Endothelial cell of umbilical vein (primary cell): ENCODE measurements around the gene MEF2D. TPM values are rescaled to one million over a fixed set of nuclear protein-coding genes. Genes with fewer than 3 reads are reported as not detected.

Experiments used
- BruUV-seq: library from RNA; stranded (reverse); fragments of 400-500 nt; replicated peaks from 2 replicates; lab custom pipeline; 2021; lab: Mats Ljungman, UMichigan
- CTCF ChIA-PET: fragments of 300-600, 350-600 bp; sonication (Branson Sonifier 250); formaldehyde crosslinking; loops from one replicate; lab custom pipeline; 2021; ENCODE audit warnings: antibody characterized with exemption, inconsistent platforms; lab: Charles Lee
- POLR2A ChIA-PET: fragments of 300-600, 350-600 bp; sonication (Branson Sonifier 250); formaldehyde crosslinking; loops from one replicate; lab custom pipeline; 2021; ENCODE audit warnings: antibody characterized with exemption, inconsistent platforms; lab: Charles Lee
- DNase-seq: peaks from one replicate; pipeline ENCODE4 v3.0.0-alpha.2; 2011; ENCODE audit warnings: low read depth, low spot score
- FAIRE-seq: peaks from 2 replicates; lab custom pipeline; 2011; peaks lifted over from hg19 to GRCh38; lab: Jason Lieb, UNC
- H2AFZ ChIP-seq: 2 replicates; pipeline ENCODE4 v1.6.0; 2012; ENCODE audit warnings: low read depth, low read length, control low read depth, inconsistent platforms
- H3K27ac ChIP-seq: 2 replicates; pipeline ENCODE4 v1.5.1; 2011; ENCODE audit warnings: low read depth, mild to moderate bottlenecking, control low read depth, low read length, moderate library complexity; ENCODE audit not compliant: insufficient read depth
- H3K27me3 ChIP-seq, 2 experiments: 2 replicates each; pipeline versions ENCODE4 v1.6.0 to v1.6.1; 2011; ENCODE audit warnings: low read length in 2 of 2, mixed read lengths in 1 of 2; ENCODE audit not compliant: control insufficient read depth in 2 of 2, insufficient read depth in 2 of 2
- H3K36me3 ChIP-seq, 2 experiments: 2 replicates in 1 of 2; 3 replicates in 1 of 2; pipeline ENCODE4 v1.5.1; 2011; ENCODE audit warnings: low read length in 2 of 2, mild to moderate bottlenecking in 1 of 2, moderate library complexity in 1 of 2; ENCODE audit not compliant: control insufficient read depth in 2 of 2, insufficient read depth in 2 of 2; ENCODE audit errors: extremely low read depth in 1 of 2
- H3K4me1 ChIP-seq: 3 replicates; pipeline ENCODE4 v1.5.1; 2011; ENCODE audit warnings: mild to moderate bottlenecking, low read length; ENCODE audit not compliant: control insufficient read depth, insufficient read depth; ENCODE audit errors: extremely low read depth
- H3K4me2 ChIP-seq: 2 replicates; pipeline ENCODE4 v1.6.1; 2011; ENCODE audit warnings: low read length, control low read depth, mixed read lengths; ENCODE audit not compliant: insufficient read depth
- H3K4me3 ChIP-seq, 3 experiments: fragments of 200-600 bp in 1 of 3; sonication (generic), shearing (Covaris generic) in 1 of 3; replicated peaks in 1 of 3; 2 replicates each; pipeline ENCODE4 v1.5.1; 2011 to 2016; ENCODE audit warnings: control low read depth in 3 of 3, low read length in 3 of 3, mild to moderate bottlenecking in 2 of 3, inconsistent platforms in 1 of 3, low read depth in 1 of 3, moderate library complexity in 1 of 3; ENCODE audit not compliant: insufficient read depth in 1 of 3
- H3K79me2 ChIP-seq: 2 replicates; pipeline ENCODE4 v1.6.0; 2012; ENCODE audit warnings: low read length, inconsistent platforms; ENCODE audit not compliant: control insufficient read depth, insufficient read depth
- H3K9ac ChIP-seq: replicated peaks from 2 replicates; pipeline ENCODE3; 2011; ENCODE audit warnings: low read length, control low read depth; ENCODE audit not compliant: insufficient read depth; ENCODE audit errors: extremely low read depth
- H3K9me1 ChIP-seq: replicated peaks from 3 replicates; pipeline ENCODE4 v1.6.0; 2011; ENCODE audit warnings: mild to moderate bottlenecking, low read length; ENCODE audit not compliant: control insufficient read depth, insufficient read depth; ENCODE audit errors: extremely low read depth
- H3K9me3 ChIP-seq: replicated peaks from 2 replicates; pipeline ENCODE4 v1.5.1; 2012; ENCODE audit warnings: low read length, inconsistent platforms; ENCODE audit not compliant: control insufficient read depth, insufficient read depth
- H4K20me1 ChIP-seq: replicated peaks from 2 replicates; pipeline ENCODE3; 2011; ENCODE audit warnings: mild to moderate bottlenecking, low read length; ENCODE audit not compliant: control insufficient read depth, insufficient read depth; ENCODE audit errors: extremely low read depth
- CTCF ChIP-seq, 2 donors: IDR thresholded peaks; 1 replicate in 1 of 2; 2 replicates in 1 of 2; pipeline ENCODE4 v1.5.1; 2011; ENCODE audit warnings: low read length in 2 of 2, mild to moderate bottlenecking in 2 of 2, moderate library complexity in 2 of 2, control low read depth in 1 of 2, inconsistent platforms in 1 of 2, low read depth in 1 of 2; ENCODE audit not compliant: insufficient read depth in 1 of 2; ENCODE audit errors: extremely low read depth in 1 of 2
- EZH2 ChIP-seq: IDR thresholded peaks from 2 replicates; pipeline ENCODE4 v1.6.1; 2012; ENCODE audit warnings: borderline replicate concordance, low read depth, mild to moderate bottlenecking, moderate library complexity, low read length, inconsistent platforms; ENCODE audit not compliant: severe bottlenecking
- GATA2 ChIP-seq: IDR thresholded peaks from 2 replicates; pipeline ENCODE4 v1.7.0; 2011; ENCODE audit warnings: low read depth, mild to moderate bottlenecking, moderate library complexity, mixed read lengths, low read length; ENCODE audit not compliant: insufficient read length, insufficient read depth
- JUN ChIP-seq: IDR thresholded peaks from 2 replicates; pipeline ENCODE4 v1.6.1; 2011; ENCODE audit warnings: borderline replicate concordance, low read depth; ENCODE audit not compliant: insufficient read length, insufficient read depth
- MAX ChIP-seq: IDR thresholded peaks from 2 replicates; pipeline ENCODE4 v1.6.1; 2011; ENCODE audit not compliant: insufficient read depth, insufficient read length
- MYC ChIP-seq: IDR thresholded peaks from one replicate; pipeline ENCODE4 v1.6.1; 2011; ENCODE audit warnings: mild to moderate bottlenecking, low read depth, low read length
- POLR2A ChIP-seq: IDR thresholded peaks from 2 replicates; pipeline ENCODE4 v1.6.1; 2012; ENCODE audit warnings: low read depth, mild to moderate bottlenecking, control low read depth, low read length
- POLR2AphosphoS5 ChIP-seq: IDR thresholded peaks from 2 replicates; pipeline ENCODE4 v1.6.1; 2012; ENCODE audit warnings: low read depth, mild to moderate bottlenecking, control low read depth, low read length, moderate library complexity; ENCODE audit not compliant: insufficient read depth
- dilution Hi-C: fragments of 300-500 bp; cut with MboI; formaldehyde crosslinking; loops from one replicate; pipeline ENCODE4 v1.15.0; 2019; ENCODE audit warnings: low sequenced_read_pairs; ENCODE audit not compliant: extremely low pct_ligation_motif_present
- intact Hi-C: fragments of 100-400 bp; cut with micrococcal nuclease; formaldehyde crosslinking; loops from one replicate; pipeline ENCODE4 v1.10.0; 2022
- polyA plus RNA-seq, 4 experiments: library from polyadenylated mRNA; depleted of rRNA in 3 of 4; stranded (reverse) in 3 of 4; unstranded in 1 of 4; fragments of >200 nt; gene quantifications; 2 replicates each; pipeline versions ENCODE4 v1.2.1 to v1.2.3, GENCODE V29; 2011 to 2012; ENCODE audit warnings: missing spikeins in 1 of 4
- total RNA-seq: library from RNA; stranded (reverse); gene quantifications from 2 replicates; pipeline ENCODE4 v1.2.3, GENCODE V29; 2021

MEF2D gene
- total and polyA plus RNA-seq, 2 donors (not counting 3 experiments of a cell fraction or from before 2014, with no cell fraction given), result 45.4 to 52.2 TPM

GRCh38 chr1:156451505-156452160, 48.9 kb downstream of the MEF2D start:
- TF ChIP-seq MYC (no peak), GATA2 (no peak), CTCF (IDR thresholded peaks at IDR 0.05; ENCODE audit: extremely low read depth in 1 of 2, insufficient read depth in 1 of 2, low read depth in 1 of 2, low read length in 2 of 2) (no peak), EZH2 (no peak), POLR2AphosphoS5 (no peak), JUN (no peak), POLR2A (no peak), MAX (no peak)
- Histone ChIP-seq H3K9me1 (no peaks in the 10 kb centered on the region), H3K9me3 (no peaks in the 10 kb centered on the region), H3K4me1 (peaks cover 4% of the 10 kb centered on the region), H3K27ac (no peak overlapping the region), H3K36me3 (no peaks in the 10 kb centered on the region), H3K4me3 (no peak overlapping the region), H3K9ac (no peak overlapping the region), H2AFZ (no peak overlapping the region), H4K20me1 (no peaks in the 10 kb centered on the region), H3K4me2 (no peak overlapping the region), H3K27me3 (peaks cover 28 to 32% of the 10 kb centered on the region in 2 experiments), H3K79me2 (no peaks in the 10 kb centered on the region)
- no TSS peak for BruUV-seq
- DNase-seq, result no peak
- no peak for FAIRE-seq
- CTCF ChIA-PET, result interaction anchor here (0.9 to 8.5 kb wide), 4 partner anchors 10 to 157 kb away, joined by 3 to 146 read pairs (median 4); no protein-coding TSS in a partner anchor
- POLR2A ChIA-PET, result no interaction called here
- intact Hi-C loops, result no loop called here
- dilution Hi-C loops, result no loop called here
